GM20431 (cell line): Measurements from ENCODE around the gene S100A11.
"Not testable (repeated sequence)": the region's sequence is repeated elsewhere in the genome, so short reads cannot be mapped to it uniquely, and the experiment has no call there.

ENCODE experiments used
- in situ Hi-C: fragments of 300-500 bp; cut with MseI, MboI; formaldehyde crosslinking; loops from one replicate; pipeline ENCODE4 v1.15.0; 2020; ENCODE audit warnings: low sequenced_read_pairs; ENCODE audit not compliant: unreplicated experiment

S100A11 gene

GRCh38 chr1:152036267-152037216 lies at the start of gene S100A11:
Gene S100A11 (minus strand): TSS chr1:152037004. CDS start chr1:152036915, 89 bp downstream.
- in situ Hi-C loops = no loop called here

GRCh38 chr1:152084853-152085252 lies 48.0 kb upstream of the S100A11 start:
- in situ Hi-C loops = no loop called here

GRCh38 chr1:152081026-152081425 lies 44.2 kb upstream of the S100A11 start:
- in situ Hi-C loops = not testable (repeated sequence)

GRCh38 chr1:152080494-152080893 lies 43.7 kb upstream of the S100A11 start:
- in situ Hi-C loops = not testable (repeated sequence)

- in situ Hi-C loops = no loop called here
Observed at GRCh38 chr1:152078831-152079441, 42.1 kb upstream of the S100A11 start.

GRCh38 chr1:152072311-152072710 lies 35.5 kb upstream of the S100A11 start:
- in situ Hi-C loops = loop anchor here (25.0 kb wide), 1 partner anchor 390 kb away; no protein-coding TSS in a partner anchor

- in situ Hi-C loops = loop anchor here (25.0 kb wide), 1 partner anchor 391 kb away; no protein-coding TSS in a partner anchor
Observed at GRCh38 chr1:152071123-152071522, 34.3 kb upstream of the S100A11 start.

GRCh38 chr1:152067929-152068328 lies 31.1 kb upstream of the S100A11 start:
- in situ Hi-C loops = loop anchor here (25.0 kb wide), 1 partner anchor 394 kb away; no protein-coding TSS in a partner anchor

GRCh38 chr1:152067150-152067549 lies 30.3 kb upstream of the S100A11 start:
- in situ Hi-C loops = loop anchor here (25.0 kb wide), 1 partner anchor 395 kb away; no protein-coding TSS in a partner anchor

GRCh38 chr1:152061952-152062351 lies 25.1 kb upstream of the S100A11 start:
- in situ Hi-C loops = loop anchor here (25.0 kb wide), 1 partner anchor 400 kb away; no protein-coding TSS in a partner anchor

- in situ Hi-C loops = loop anchor here (5.0 to 25.0 kb wide), 2 partner anchors 134 to 409 kb away; no protein-coding TSS in a partner anchor
Observed at GRCh38 chr1:152053375-152053774, 16.6 kb upstream of the S100A11 start.

- in situ Hi-C loops = loop anchor here (5.0 to 25.0 kb wide), 2 partner anchors 135 to 410 kb away; no protein-coding TSS in a partner anchor
Observed at GRCh38 chr1:152052606-152053005, 15.8 kb upstream of the S100A11 start.

GRCh38 chr1:152050886-152051675 lies 14.3 kb upstream of the S100A11 start:
- in situ Hi-C loops = loop anchor here (5.0 to 25.0 kb wide), 2 partner anchors 136 to 411 kb away; no protein-coding TSS in a partner anchor

- in situ Hi-C loops = loop anchor here (5.0 to 25.0 kb wide), 2 partner anchors 138 to 413 kb away; no protein-coding TSS in a partner anchor
Observed at GRCh38 chr1:152049291-152050083, 12.7 kb upstream of the S100A11 start.

- in situ Hi-C loops = no loop called here
Observed at GRCh38 chr1:152048416-152049009, 11.7 kb upstream of the S100A11 start.

GRCh38 chr1:152047730-152048415 lies 11.1 kb upstream of the S100A11 start:
- in situ Hi-C loops = no loop called here

- in situ Hi-C loops = no loop called here
Observed at GRCh38 chr1:152047413-152047729, 10.6 kb upstream of the S100A11 start.

- in situ Hi-C loops = no loop called here
Observed at GRCh38 chr1:152044386-152044785, 7.6 kb upstream of the S100A11 start.
